Sigmoid colon (tissue), 4 donors: ENCODE data around the gene HERPUD1.

ENCODE experiments used
- EP300 ChIP-seq, 4 donors: sonication (generic); formaldehyde crosslinking; IDR thresholded peaks; one replicate each; pipeline ENCODE4 v1.6.1; 2017; ENCODE audit warnings: antibody characterized with exemption in 4 of 4
- POLR2A ChIP-seq, 2 donors: fragments of 450-650 bp; IDR thresholded peaks; one replicate each; pipeline ENCODE4 v1.6.1; 2016; ENCODE audit warnings: antibody characterized with exemption in 2 of 2, mild to moderate bottlenecking in 2 of 2, moderate library complexity in 2 of 2
- POLR2AphosphoS5 ChIP-seq, 4 donors: sonication (generic); formaldehyde crosslinking; IDR thresholded peaks; one replicate each; pipeline ENCODE4 v1.6.1; 2017; ENCODE audit warnings: antibody characterized with exemption in 4 of 4
- TF ChIP-seq, protein P1 (sequence below), 4 experiments: fragments of 450-650 bp in 3 of 4; fragments of 200-600 bp in 1 of 4; IDR thresholded peaks; one replicate each; pipeline ENCODE4 v1.5.1; 2016 to 2019; ENCODE audit warnings: antibody characterized with exemption in 4 of 4, mild to moderate bottlenecking in 3 of 4, moderate library complexity in 2 of 4

DNA sequence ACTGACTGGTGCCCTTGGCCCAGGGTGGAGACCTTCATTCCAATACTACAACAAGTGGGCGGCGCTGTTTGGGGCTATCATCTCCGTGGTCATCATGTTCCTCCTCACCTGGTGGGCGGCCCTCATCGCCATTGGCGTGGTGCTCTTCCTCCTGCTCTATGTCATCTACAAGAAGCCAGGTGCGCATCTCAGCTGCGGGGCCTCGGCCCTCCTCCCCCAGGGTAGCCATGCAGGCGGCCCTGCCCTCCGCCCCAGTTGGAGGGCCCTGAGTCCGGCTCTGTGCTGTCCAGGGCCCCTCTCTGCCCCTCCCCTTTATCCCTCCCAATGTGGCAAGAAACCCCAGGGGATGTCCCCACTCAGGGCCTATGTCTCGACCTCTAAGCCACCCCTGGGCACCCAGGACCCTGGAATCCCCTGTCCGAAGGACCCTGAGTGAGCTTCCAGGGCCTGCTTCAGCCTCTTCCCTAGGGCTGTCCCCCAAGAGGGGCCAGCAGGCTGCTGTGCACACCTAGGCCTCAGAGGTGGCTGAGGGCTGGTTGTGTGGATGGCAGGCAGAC is 47.8 kb upstream of the HERPUD1 start:
- TF ChIP-seq POLR2AphosphoS5 (IDR thresholded peaks at IDR 0.05): no peak
- TF ChIP-seq, protein P1, sequence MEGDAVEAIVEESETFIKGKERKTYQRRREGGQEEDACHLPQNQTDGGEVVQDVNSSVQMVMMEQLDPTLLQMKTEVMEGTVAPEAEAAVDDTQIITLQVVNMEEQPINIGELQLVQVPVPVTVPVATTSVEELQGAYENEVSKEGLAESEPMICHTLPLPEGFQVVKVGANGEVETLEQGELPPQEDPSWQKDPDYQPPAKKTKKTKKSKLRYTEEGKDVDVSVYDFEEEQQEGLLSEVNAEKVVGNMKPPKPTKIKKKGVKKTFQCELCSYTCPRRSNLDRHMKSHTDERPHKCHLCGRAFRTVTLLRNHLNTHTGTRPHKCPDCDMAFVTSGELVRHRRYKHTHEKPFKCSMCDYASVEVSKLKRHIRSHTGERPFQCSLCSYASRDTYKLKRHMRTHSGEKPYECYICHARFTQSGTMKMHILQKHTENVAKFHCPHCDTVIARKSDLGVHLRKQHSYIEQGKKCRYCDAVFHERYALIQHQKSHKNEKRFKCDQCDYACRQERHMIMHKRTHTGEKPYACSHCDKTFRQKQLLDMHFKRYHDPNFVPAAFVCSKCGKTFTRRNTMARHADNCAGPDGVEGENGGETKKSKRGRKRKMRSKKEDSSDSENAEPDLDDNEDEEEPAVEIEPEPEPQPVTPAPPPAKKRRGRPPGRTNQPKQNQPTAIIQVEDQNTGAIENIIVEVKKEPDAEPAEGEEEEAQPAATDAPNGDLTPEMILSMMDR (IDR thresholded peaks at IDR 0.05): no peak
- no peak for TF ChIP-seq POLR2A (IDR thresholded peaks at IDR 0.05)
- TF ChIP-seq EP300 (IDR thresholded peaks at IDR 0.05): no peak
